ENCODE data around the gene HOXB3. TPM values are rescaled to one million over a fixed set of nuclear protein-coding genes. Genes with fewer than 3 reads are reported as not detected.

The HOXB3 gene
- total RNA-seq, 1 donor from 2014 or later: not detected

DNA sequence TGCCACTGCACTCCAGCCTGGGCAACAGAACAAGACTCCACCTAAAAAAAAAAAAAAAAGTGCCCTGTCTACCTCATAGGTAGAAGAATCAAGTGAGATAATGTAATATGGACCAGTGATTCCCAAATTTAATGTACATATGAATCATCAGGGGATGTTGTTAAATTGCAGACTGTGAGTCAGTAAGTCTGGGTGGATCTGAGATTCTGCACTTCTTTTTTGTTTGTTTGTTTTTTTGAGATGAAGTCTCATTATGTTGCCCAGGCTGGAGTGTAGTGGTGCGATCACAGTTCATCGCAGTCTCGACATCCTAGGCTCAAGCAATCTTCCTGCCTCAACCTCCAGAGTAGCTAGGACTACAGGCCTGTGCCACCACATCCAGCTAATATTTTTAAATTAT is 90.8 kb downstream of the HOXB3 start:
- Histone ChIP-seq H3K27ac (no peak overlapping the region), H3K4me3 (no peak overlapping the region), H3K9me3 (ENCODE audit: low read depth) (no peaks in the 10 kb centered on the region), H4K20me1 (ENCODE audit: low read depth) (no peaks in the 10 kb centered on the region), H3K27me3 (peaks cover 100% of the 10 kb centered on the region), H3K9ac (no peak overlapping the region), H3K79me2 (ENCODE audit: low read depth) (no peaks in the 10 kb centered on the region), H3K36me3 (no peaks in the 10 kb centered on the region), H3F3A (ENCODE audit: low read depth) (no peaks in the 10 kb centered on the region), H3K4me2 (no peak overlapping the region), H3K4me1 (no peaks in the 10 kb centered on the region), H2AFZ (replicated peaks) (no peak overlapping the region)
- Mint-ChIP-seq H3K27ac (no peak overlapping the region), H3K36me3 (no peaks in the 10 kb centered on the region), H3K4me3 (no peak overlapping the region), H3K27me3 (ENCODE audit: insufficient read depth, low read depth) (peaks cover 46% of the 10 kb centered on the region), H3K9me3 (no peaks in the 10 kb centered on the region), H3K4me1 (no peaks in the 10 kb centered on the region)
- no peak for DNase-seq (ENCODE audit: low spot score)
- no peak for TF ChIP-seq CTCF (IDR thresholded peaks at IDR 0.05)
- TF ChIP-seq EZH2phosphoT487 (IDR thresholded peaks at IDR 0.05): no peak
- no peak for TF ChIP-seq EZH2 (IDR thresholded peaks at IDR 0.05)

MicroRNA genes within 50 kb of the gene (microRNA counts, 767-probe panel; counts per million panel counts)
- microRNA hsa-miR-10a-5p: 460 counts per million, percentile 90 among the panel's probes with 10 or more counts

Small RNA genes lying within 50 kb of the gene (microRNA-seq; reads per million reads assigned to microRNA genes)
- not detected for gene MIR196A1

Small RNA genes lying within 50 kb of the gene (small RNA-seq; reads per million reads assigned to genes)
- not detected for gene MIR196A1

Other genes starting within 250 kb of the HOXB3 start
- gene SKAP1, start 160.0 kb downstream of the HOXB3 start, total RNA-seq (ENCODE audit: low replicate concordance): not detected in 2 replicates
- not detected in 2 replicates for gene HOXB1, start 59.2 kb downstream of the HOXB3 start, total RNA-seq (ENCODE audit: low replicate concordance)
- not detected in 2 replicates for gene HOXB2, start 45.1 kb downstream of the HOXB3 start, total RNA-seq (ENCODE audit: low replicate concordance)
- not detected in 2 replicates for gene HOXB4, start 11.9 kb downstream of the HOXB3 start, total RNA-seq (ENCODE audit: low replicate concordance)
- not detected in 2 replicates for gene HOXB5, start 3.5 kb upstream of the HOXB3 start, total RNA-seq (ENCODE audit: low replicate concordance)
- not detected in 2 replicates for gene HOXB6, start 14.7 kb upstream of the HOXB3 start, total RNA-seq (ENCODE audit: low replicate concordance)
- gene HOXB7, start 20.8 kb upstream of the HOXB3 start, total RNA-seq (ENCODE audit: low replicate concordance): not detected in 2 replicates
- not detected in 2 replicates for gene HOXB8, start 25.1 kb upstream of the HOXB3 start, total RNA-seq (ENCODE audit: low replicate concordance)
- not detected in 2 replicates for gene HOXB9, start 36.1 kb upstream of the HOXB3 start, total RNA-seq (ENCODE audit: low replicate concordance)
- not detected in 2 replicates for gene PRAC1, start 132.3 kb upstream of the HOXB3 start, total RNA-seq (ENCODE audit: low replicate concordance)
- not detected in 2 replicates for gene PRAC2, start 132.9 kb upstream of the HOXB3 start, total RNA-seq (ENCODE audit: low replicate concordance)
- not detected in 2 replicates for gene HOXB13, start 138.5 kb upstream of the HOXB3 start, total RNA-seq (ENCODE audit: low replicate concordance)
- 6.8 and 17.4 TPM in 2 replicates for gene TTLL6, start 227.0 kb upstream of the HOXB3 start, total RNA-seq (ENCODE audit: low replicate concordance)
- gene CALCOCO2, start 240.8 kb upstream of the HOXB3 start, total RNA-seq (ENCODE audit: low replicate concordance): 23.9 and 34.1 TPM in 2 replicates

Measured in neural progenitor cell (in vitro differentiated cells).